Cortex of kidney (tissue), 1 donor: ENCODE measurements around the gene HRH4.

Experiments used
- DNase-seq: peaks from one replicate; lab custom pipeline; 2025; lab: John Stamatoyannopoulos, UW

The HRH4 gene

DNA sequence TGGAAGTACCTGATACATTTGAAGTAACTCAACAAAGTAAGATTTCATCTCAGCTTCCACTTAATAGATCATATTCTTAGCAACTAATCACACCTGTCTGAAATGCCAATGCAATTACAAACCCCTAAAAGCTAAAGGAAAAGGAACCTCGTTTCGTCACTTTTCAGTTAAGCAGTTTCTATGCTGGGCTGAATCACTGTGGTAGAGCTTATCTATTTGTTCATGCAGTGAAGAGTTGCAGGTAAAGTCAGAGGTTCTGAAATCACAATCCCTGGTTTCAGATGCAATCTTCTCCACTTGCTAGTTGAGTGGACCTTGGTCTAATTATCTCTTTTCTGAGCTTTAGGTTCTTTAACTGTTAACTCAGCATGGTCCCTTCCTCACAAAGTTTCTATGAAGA lies 6.3 kb downstream of the HRH4 start:
- DNase-seq, result no peak

DNA sequence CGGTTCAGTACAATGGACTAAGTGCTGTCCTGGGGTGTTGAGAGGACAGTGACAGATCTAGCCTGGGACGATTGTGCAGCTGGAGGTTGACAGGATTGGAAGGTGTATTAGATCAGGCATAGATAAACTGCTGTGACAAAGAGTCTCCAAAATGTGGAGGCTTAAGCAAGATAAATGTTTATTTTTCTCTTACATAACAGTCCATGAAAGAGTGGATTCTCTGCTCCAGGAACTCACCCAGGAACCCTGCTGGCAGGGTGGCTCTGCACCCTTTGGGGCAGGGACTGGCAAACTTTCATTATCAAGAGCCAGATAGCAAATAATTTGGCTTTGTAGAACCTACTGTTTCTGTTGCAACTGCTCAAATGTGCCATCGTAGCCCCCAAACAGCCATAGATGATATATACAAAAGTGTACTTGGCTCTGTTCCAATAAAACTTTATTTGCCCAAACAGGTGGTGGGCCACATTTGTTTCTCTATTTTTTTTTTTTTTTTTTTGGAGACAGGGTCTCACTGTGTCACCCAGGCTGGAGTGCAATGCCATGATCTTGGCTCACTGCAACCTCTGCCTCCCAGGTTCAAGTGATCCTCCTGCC lies 9.7 kb downstream of the HRH4 start:
- DNase-seq, result no peak

- DNase-seq, result no peak
Measured at GRCh38 chr18:24470805-24471204, 10.4 kb downstream of the HRH4 start.

- no peak for DNase-seq
Measured at GRCh38 chr18:24472591-24472990, 12.2 kb downstream of the HRH4 start.

DNA sequence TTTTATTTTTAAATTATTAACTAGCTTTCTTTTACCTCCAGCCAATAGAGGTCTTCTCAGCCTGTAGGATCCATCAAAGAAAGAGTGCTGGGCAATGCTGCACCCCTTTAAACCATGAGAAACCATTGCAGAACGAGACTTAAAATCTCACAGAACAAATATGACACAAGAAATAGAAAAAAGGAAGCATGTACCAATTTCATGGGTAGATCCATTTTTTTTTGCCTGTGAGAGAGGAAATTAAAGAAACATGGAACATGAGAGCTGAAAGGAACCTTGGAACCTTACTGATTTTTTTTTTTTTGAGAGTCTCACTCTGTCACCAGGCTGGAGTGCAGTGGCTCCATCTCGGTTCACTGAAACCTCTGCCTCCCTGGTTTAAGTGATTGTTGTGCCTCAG lies 14.0 kb downstream of the HRH4 start:
- DNase-seq, result no peak

- no peak for DNase-seq
Measured at GRCh38 chr18:24475926-24476589, 15.6 kb downstream of the HRH4 start.

DNA sequence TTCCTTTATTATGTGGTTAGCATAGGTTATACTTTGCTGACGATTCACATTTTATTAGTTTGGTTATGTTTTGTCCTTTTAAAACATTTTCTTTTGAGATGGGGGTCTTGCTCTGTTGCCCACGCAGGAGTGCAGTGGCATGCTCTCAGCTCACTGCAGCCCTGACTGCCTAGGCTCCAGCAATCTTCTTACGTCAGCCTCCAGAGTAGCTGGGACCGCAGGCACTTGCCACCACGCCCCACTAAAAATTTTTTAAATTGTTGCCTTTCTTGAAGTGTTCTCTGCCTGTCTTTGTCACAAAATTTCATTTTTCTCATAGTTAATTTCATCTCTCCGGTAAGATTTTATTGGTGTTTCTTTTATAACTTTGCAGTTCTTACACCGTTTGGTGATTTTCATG lies 18.9 kb downstream of the HRH4 start:
- no peak for DNase-seq

GRCh38 chr18:24482821-24483220 lies 22.4 kb downstream of the HRH4 start:
- DNase-seq, result no peak

- no peak for DNase-seq
Measured at GRCh38 chr18:24485681-24486080, 25.2 kb downstream of the HRH4 start.

GRCh38 chr18:24486684-24487083 lies 26.2 kb downstream of the HRH4 start:
- no peak for DNase-seq

DNA sequence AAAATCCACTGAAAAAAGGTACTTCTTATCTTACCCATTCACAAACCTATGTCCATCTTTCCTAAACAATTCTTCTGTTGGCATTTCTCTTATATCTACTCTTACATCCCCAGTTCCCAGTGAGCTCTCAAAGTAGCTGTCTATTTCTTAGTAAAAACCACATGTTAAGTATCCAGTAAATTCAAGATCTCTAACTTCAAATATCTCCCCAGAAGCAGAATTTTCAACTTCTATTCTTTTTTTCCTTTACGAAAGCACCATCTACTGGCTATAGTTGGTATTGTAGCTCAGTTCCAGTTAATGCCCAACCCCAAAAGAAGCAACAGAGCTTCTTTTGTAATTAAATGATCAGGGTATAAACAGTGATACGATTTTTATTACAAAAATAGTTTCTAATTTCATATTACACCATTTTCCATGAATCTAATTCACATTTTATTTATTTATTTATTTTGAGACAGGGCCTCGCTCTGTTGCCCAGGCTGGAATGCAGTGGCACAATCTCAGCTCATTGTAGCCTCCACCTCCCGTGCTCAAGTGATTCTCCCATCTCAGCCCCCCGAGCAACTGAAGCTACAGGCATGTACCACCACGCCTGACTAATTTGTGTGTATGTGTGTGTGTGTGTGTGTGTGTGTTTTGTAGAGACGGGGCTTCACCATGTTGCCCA lies 28.5 kb downstream of the HRH4 start:
- no peak for DNase-seq

GRCh38 chr18:24490539-24490938 lies 30.1 kb downstream of the HRH4 start:
- no peak for DNase-seq

DNA sequence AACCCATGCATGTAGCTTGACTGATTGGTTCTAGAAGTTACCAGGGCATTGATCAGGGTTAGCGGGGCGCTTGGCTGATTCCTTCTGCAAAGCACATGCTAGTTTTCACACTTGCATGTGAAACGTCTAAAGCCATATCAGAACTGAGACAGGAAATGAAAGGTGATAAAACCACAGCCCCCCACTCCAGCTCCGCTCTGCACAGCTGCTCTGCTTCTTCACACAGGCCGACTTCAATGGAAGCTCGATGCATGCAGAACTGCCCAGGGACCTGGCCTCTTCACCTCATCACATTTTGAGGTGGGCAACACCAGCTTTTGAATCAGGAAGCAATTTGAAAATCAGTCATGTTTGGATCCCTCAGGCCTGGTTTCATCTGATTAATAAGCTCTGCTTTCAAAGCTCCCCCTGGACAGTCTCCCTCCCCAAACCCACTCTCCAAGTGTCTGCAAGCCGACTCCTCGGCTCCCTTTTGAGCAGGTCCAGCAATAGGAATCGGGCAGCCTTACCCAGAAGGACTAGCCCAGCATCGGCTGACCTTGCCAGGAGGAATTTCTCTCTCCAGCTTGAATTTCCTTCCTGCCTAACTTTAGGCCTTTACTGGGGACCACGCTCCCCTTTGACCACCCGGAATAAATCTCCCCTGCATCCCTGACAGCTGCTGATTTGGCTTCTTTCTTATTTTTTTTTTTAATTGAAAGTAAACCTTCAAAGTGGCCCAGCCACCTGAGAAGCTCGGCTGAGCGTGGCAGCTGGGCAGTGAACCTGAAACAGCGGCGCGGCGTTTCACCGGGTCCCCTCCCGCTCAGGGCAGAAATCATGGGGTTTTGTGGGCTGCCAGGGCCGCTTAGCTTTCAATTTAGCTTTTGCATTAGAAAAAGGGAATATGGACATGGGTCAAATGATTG lies 31.7 kb downstream of the HRH4 start:
- no peak for DNase-seq

DNA sequence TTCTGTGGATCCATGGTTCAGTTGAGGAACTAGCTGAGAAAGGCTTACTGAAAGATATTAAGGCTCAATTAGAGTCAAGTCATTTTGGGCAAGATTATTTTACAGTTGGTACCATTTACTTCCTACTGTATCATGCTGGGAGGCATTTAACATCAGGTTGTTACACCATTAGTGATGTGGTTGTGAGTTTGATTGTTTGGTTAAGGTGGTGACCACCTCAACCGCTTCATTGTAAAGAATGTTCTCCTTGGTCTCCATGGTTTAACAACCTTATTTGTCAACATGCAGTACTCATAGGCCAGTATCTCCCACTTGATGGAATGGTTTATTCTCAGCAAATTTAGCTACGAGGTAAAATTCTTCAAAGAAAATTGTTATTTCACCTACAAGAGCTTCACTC lies 34.1 kb downstream of the HRH4 start:
- no peak for DNase-seq

DNA sequence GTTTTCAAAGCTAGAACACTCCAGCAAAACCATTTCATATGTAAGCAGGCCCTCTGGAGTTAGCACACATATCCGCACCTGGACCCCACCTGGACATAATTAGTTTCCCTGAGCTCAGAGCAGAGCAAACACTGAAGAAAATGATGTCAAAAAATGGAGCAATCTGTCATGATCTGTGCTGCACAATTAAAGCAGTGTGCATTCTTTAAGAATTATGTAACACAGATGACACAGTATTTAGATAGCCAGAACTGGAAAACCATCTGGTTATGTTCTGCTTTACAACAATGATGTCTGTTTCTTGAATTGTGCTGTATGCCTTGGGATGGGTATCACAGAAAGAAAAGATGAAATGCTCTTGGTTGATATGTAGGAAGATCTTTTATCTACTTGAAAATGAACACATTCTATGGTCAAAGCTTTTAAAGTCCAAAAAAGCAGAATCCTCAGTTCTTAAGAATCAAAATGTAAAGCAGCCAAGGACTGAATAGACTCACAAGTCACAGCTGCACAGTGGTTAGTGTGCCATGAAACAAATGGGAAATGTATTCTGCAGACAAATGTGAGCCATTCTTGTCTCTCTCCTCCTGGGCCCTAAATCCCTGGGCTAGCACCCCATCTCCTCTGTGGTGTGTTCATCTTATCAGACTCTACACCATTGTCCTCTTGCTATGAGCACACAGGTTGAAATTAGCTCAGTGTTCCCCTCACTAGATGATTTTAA lies 36.8 kb downstream of the HRH4 start:
- no peak for DNase-seq

- DNase-seq, result no peak
Measured at GRCh38 chr18:24499814-24500213, 39.4 kb downstream of the HRH4 start.

- no peak for DNase-seq
Measured at GRCh38 chr18:24500217-24500616, 39.8 kb downstream of the HRH4 start.

GRCh38 chr18:24500766-24501165 lies 40.3 kb downstream of the HRH4 start:
- DNase-seq, result no peak

- no peak for DNase-seq
Measured at GRCh38 chr18:24502667-24503523, 42.5 kb downstream of the HRH4 start.

GRCh38 chr18:24504401-24504800 lies 44.0 kb downstream of the HRH4 start:
- DNase-seq, result no peak

GRCh38 chr18:24506175-24506574 lies 45.7 kb downstream of the HRH4 start:
- no peak for DNase-seq
